RWPE1 (cell line): ENCODE results near the gene EIF2AK2.

ENCODE experiments used
- CTCF ChIA-PET: fragments of 350-600 bp; sonication (Branson Sonifier 250); formaldehyde crosslinking; extraction: SDS; loops from one replicate; lab custom pipeline; 2021; lab: Yijun Ruan, JAX
- POLR2A ChIA-PET: fragments of 400-600 bp; formaldehyde crosslinking; extraction: SDS; loops from one replicate; lab custom pipeline; 2020; ENCODE audit warnings: antibody characterized with exemption; ENCODE audit not compliant: low non-redundant PET; lab: Yijun Ruan, JAX
- DNase-seq: peaks from one replicate; pipeline ENCODE4 v3.0.0; 2012; ENCODE audit warnings: low spot score
- H3K27ac ChIP-seq: fragments of 450-650 bp; 2 replicates; pipeline ENCODE4 v1.5.1; 2017
- TF ChIP-seq, protein P1 (sequence below): fragments of 450-650 bp; conservative IDR thresholded peaks from 2 replicates; pipeline ENCODE4 v1.5.1; 2017; ENCODE audit warnings: low read depth, mild to moderate bottlenecking

Gene EIF2AK2

GRCh38 chr2:37189452-37190153 is 32.8 kb upstream of the EIF2AK2 start:
- ChIA-PET CTCF (no interaction called here), POLR2A (no interaction called here)
- H3K27ac ChIP-seq = peak overlapping the region; percentile 44
- TF ChIP-seq, protein P1, sequence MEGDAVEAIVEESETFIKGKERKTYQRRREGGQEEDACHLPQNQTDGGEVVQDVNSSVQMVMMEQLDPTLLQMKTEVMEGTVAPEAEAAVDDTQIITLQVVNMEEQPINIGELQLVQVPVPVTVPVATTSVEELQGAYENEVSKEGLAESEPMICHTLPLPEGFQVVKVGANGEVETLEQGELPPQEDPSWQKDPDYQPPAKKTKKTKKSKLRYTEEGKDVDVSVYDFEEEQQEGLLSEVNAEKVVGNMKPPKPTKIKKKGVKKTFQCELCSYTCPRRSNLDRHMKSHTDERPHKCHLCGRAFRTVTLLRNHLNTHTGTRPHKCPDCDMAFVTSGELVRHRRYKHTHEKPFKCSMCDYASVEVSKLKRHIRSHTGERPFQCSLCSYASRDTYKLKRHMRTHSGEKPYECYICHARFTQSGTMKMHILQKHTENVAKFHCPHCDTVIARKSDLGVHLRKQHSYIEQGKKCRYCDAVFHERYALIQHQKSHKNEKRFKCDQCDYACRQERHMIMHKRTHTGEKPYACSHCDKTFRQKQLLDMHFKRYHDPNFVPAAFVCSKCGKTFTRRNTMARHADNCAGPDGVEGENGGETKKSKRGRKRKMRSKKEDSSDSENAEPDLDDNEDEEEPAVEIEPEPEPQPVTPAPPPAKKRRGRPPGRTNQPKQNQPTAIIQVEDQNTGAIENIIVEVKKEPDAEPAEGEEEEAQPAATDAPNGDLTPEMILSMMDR = no peak
- DNase-seq = peak; percentile 79

GRCh38 chr2:37188570-37188969 is 31.8 kb upstream of the EIF2AK2 start, which contains the start of gene SULT6B1:
Gene SULT6B1 (minus strand): TSS chr2:37188670. CDS start chr2:37188640, 30 bp downstream.
- ChIA-PET CTCF (no interaction called here), POLR2A (no interaction called here)
- no peak for DNase-seq
- TF ChIP-seq, protein P1 = no peak
- peak within 1 kb of the TSS; percentile 44 for H3K27ac ChIP-seq

DNA sequence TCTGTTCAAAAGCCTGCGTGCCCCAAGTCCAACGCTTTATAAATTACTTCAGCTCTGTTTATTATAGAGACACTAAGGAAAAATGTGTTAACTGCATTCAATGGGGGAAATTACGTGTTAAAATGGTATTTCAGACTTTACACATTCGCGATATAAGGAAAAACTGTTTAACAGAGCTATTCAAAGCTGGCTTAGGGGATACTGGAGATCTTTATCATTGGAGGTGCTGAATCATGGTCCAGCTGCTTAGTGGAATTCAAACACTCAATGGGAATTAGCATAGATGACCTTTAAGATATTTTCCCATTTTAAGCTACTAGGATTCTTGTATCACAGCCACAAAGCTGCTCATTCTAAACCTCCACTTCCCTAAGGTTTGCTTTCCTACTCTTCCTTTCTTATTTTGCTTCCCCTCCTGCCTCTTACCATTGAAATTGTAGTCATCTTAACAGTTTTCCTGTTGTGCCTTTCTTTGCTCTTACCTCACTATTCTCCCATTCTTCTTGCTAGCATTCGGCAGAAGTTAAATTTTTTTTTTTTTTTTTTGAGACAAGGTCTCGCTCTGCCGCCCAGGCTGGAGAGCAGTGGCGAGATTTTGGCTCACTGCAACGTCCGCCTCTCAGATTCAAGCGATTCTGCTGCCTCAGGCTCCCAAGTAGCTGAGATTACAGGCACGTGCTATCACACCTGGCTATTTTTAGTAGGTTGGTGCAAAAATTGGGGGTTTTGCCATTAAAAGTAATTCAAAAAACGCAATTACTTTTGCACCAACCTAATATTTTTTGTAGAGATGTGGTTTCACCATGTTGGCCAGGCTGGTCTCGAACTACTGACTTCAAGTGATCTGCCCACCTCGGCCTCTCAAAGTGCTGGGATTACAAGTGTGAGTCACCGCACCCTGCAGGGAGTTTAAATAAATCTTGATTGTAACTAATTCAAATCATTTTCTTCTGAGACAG is 25.2 kb upstream of the EIF2AK2 start:
- H3K27ac ChIP-seq = no peak overlapping the region
- CTCF ChIA-PET = interaction anchor here (1.0 kb wide), 1 partner anchor 14 kb away, joined by 3 read pairs; no protein-coding TSS in a partner anchor
- POLR2A ChIA-PET = no interaction called here
- TF ChIP-seq, protein P1 = no peak
- DNase-seq = no peak

DNA sequence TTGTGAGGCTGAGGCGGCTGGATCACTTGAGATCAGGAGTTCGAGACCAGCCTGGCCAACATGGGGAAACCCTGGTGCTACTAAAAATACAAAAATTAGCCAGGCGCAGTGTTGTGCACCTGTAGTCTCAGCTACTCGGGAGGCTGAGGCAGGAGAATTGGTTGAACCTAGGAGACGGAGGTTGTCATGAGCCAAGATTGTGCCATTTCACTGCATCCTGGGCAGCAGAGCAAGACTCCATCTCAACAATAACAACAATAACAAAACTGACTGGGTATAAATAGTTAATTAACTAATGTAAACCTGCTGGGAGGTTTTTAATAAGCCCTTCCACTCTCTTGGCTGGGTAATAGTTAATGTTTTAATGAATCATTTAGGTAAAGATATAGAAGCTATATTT is 23.9 kb upstream of the EIF2AK2 start:
- ChIA-PET POLR2A (no interaction called here), CTCF (interaction anchor here (0.6 kb wide), 1 partner anchor 159 kb away, joined by 3 read pairs; no protein-coding TSS in a partner anchor)
- no peak overlapping the region for H3K27ac ChIP-seq
- TF ChIP-seq, protein P1 = no peak
- DNase-seq = no peak

DNA sequence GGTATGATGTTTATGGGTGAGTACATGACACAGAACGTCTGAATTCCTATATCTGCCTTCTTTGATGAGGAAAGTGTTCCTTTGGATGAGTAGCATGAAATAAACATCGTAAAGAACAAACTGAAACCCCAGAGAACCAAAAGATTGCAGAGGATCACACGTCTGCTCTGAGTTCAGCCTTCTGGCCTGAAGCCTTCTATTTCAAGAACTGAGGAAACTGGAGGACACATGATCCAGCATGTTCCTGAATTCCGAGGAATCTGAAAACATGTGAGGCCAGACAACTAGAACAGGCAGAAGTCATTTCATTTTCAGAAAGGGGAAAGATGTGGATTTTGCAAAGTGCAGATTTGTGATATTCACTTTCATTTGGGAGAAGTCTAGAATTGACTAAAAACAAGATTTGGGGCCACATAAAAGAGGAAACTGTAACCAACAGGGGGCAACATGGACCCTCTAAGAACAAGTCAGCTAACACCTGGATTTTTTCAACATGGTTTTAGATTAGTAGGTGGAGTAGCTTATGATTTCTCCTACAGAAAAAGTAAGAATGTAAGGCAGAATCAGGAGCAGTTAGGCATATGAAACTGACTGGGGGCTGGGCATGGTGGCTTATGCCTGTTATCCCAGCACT is 23.3 kb upstream of the EIF2AK2 start:
- TF ChIP-seq, protein P1 = no peak
- POLR2A ChIA-PET = no interaction called here
- no peak overlapping the region for H3K27ac ChIP-seq
- DNase-seq = no peak
- CTCF ChIA-PET = interaction anchor here (0.6 kb wide), 1 partner anchor 159 kb away, joined by 3 read pairs; no protein-coding TSS in a partner anchor

DNA sequence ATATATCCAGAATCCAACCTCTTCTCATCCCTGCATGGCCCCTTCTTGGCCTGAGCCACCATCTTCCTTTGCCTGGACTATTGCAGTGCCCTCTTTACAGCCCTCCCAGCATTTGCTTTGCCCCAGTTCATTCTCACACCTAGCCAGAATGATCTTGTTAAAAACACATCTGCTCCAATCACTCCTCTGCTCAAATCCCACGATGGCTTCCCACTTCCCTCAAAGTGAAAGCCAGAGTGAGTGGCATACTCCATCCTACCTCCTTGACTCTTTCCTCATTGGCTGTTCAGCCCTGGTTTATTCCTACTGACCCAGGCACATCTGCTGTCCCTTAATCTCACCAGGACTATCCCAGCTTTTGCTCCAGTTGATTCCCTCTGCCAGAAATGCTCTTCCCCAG is 17.0 kb upstream of the EIF2AK2 start:
- CTCF ChIA-PET = no interaction called here
- POLR2A ChIA-PET = no interaction called here

More for the DNA sequence above, 17.0 kb upstream of the EIF2AK2 start:
- no peak for DNase-seq
- TF ChIP-seq, protein P1 = no peak
- no peak overlapping the region for H3K27ac ChIP-seq
